Measurements from ENCODE around the gene PRMT9.

DNA sequence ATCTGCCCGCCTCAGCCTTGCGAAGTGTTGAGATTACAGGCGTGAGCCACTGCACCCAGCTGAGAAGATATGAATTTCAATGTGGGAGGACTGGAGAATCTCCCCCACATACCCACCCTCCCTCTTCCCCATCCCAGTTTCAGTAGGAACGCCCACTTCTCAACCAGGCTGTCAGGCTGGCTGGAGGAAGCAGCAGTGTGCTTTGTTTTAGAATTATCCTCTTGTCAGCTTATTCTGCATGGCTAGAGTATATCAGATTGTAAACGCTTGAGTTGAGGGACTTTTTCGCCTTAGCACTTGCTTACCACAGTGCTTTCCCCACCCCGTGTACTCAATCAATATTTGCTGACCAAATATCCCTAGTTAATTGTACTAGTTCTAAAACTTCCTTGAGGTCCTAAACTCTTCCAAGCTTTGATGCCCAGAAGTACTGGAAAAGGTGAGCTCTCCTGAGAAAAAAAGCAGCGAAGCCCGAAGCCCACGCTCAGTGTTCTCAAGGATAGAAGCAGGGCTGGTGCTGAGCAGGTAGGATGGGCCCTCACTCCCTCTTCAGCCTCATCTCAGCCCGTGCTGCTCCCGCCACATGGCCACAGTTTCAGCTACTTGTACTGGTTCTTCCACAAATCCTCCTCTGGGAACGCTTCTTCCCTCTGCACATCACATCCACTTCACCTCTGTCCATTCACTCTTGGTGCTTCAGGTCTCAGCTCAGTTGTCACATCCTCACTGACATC lies 40.7 kb upstream of the PRMT9 start:
- no peak for TF ChIP-seq ELF4 (IDR thresholded peaks at IDR 0.05)
- TF ChIP-seq NFRKB (IDR thresholded peaks at IDR 0.05) = no peak
- TF ChIP-seq TARDBP (IDR thresholded peaks at IDR 0.05) = no peak
- TF ChIP-seq LEF1 (IDR thresholded peaks at IDR 0.05; ENCODE audit: borderline replicate concordance) = no peak
- TF ChIP-seq SP1 (IDR thresholded peaks at IDR 0.05) = no peak
- no peak for TF ChIP-seq SUZ12 (IDR thresholded peaks at IDR 0.05)
- TF ChIP-seq, protein P1, sequence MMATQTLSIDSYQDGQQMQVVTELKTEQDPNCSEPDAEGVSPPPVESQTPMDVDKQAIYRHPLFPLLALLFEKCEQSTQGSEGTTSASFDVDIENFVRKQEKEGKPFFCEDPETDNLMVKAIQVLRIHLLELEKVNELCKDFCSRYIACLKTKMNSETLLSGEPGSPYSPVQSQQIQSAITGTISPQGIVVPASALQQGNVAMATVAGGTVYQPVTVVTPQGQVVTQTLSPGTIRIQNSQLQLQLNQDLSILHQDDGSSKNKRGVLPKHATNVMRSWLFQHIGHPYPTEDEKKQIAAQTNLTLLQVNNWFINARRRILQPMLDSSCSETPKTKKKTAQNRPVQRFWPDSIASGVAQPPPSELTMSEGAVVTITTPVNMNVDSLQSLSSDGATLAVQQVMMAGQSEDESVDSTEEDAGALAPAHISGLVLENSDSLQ (IDR thresholded peaks at IDR 0.05) = no peak
- no peak for TF ChIP-seq FOXK2 (IDR thresholded peaks at IDR 0.05)
- TF ChIP-seq BHLHE40 (IDR thresholded peaks at IDR 0.05; ENCODE audit: borderline replicate concordance) = no peak
- TF ChIP-seq ZNF384 (IDR thresholded peaks at IDR 0.05) = no peak
- TF ChIP-seq FOXA1 (IDR thresholded peaks at IDR 0.05) = no peak
- no peak for TF ChIP-seq HDGF (IDR thresholded peaks at IDR 0.05; ENCODE audit: borderline replicate concordance)

Data from HEK293T (cell line).